Measurements from ENCODE around the gene HDAC1. TPM values are rescaled to one million over a fixed set of nuclear protein-coding genes. Genes with fewer than 3 reads are reported as not detected.
"Not testable (repeated sequence)": the region's sequence is repeated elsewhere in the genome, so short reads cannot be mapped to it uniquely, and the experiment has no call there.

The HDAC1 gene
- total RNA-seq, 4 donors from 2014 or later, result 8.7 to 23.8 (median 11.8) TPM

- intact Hi-C loops (cut with DNase I; ENCODE audit: low total_unique reads), result no loop called here
- H3K36me3 ChIP-seq, result no peaks in the 10 kb centered on the region
- in situ Hi-C loops (cut with MboI; ENCODE audit: low sequenced_read_pairs in 4 of 4), result no loop called here
- no peak for DNase-seq
- H3K4me3 ChIP-seq, result no peak overlapping the region
- no peak for ATAC-seq
- no peaks in the 10 kb centered on the region for H3K4me1 ChIP-seq
- no peak for TF ChIP-seq POLR2A (IDR thresholded peaks at IDR 0.05)
- TF ChIP-seq, protein P1, sequence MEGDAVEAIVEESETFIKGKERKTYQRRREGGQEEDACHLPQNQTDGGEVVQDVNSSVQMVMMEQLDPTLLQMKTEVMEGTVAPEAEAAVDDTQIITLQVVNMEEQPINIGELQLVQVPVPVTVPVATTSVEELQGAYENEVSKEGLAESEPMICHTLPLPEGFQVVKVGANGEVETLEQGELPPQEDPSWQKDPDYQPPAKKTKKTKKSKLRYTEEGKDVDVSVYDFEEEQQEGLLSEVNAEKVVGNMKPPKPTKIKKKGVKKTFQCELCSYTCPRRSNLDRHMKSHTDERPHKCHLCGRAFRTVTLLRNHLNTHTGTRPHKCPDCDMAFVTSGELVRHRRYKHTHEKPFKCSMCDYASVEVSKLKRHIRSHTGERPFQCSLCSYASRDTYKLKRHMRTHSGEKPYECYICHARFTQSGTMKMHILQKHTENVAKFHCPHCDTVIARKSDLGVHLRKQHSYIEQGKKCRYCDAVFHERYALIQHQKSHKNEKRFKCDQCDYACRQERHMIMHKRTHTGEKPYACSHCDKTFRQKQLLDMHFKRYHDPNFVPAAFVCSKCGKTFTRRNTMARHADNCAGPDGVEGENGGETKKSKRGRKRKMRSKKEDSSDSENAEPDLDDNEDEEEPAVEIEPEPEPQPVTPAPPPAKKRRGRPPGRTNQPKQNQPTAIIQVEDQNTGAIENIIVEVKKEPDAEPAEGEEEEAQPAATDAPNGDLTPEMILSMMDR (IDR thresholded peaks at IDR 0.05 in 4 of 5, conservative IDR thresholded peaks at IDR 0.05 in 1 of 5), result no peak
- no peaks in the 10 kb centered on the region for H3K27me3 ChIP-seq
- no peaks in the 10 kb centered on the region for H3K9me3 ChIP-seq
- H3K27ac ChIP-seq, result no peak overlapping the region
These were observed 6.2 kb upstream of the HDAC1 start for GRCh38 chr1:32285658-32286057.

GRCh38 chr1:32286763-32287162 lies 5.1 kb upstream of the HDAC1 start:
- TF ChIP-seq, protein P1 (IDR thresholded peaks at IDR 0.05 in 4 of 5, conservative IDR thresholded peaks at IDR 0.05 in 1 of 5), result no peak
- TF ChIP-seq POLR2A (IDR thresholded peaks at IDR 0.05), result no peak
- in situ Hi-C loops (cut with MboI; ENCODE audit: low sequenced_read_pairs in 4 of 4) (no loop called here), intact Hi-C loops (cut with DNase I; ENCODE audit: low total_unique reads) (no loop called here)
- no peak overlapping the region for H3K4me3 ChIP-seq
- H3K36me3 ChIP-seq, result no peaks in the 10 kb centered on the region
- H3K27me3 ChIP-seq, result no peaks in the 10 kb centered on the region
- no peak overlapping the region for H3K27ac ChIP-seq
- ATAC-seq (no peak), DNase-seq (no peak)
- no peaks in the 10 kb centered on the region for H3K9me3 ChIP-seq
- peaks cover 0 to 3% of the 10 kb centered on the region in 2 donors for H3K4me1 ChIP-seq

DNA sequence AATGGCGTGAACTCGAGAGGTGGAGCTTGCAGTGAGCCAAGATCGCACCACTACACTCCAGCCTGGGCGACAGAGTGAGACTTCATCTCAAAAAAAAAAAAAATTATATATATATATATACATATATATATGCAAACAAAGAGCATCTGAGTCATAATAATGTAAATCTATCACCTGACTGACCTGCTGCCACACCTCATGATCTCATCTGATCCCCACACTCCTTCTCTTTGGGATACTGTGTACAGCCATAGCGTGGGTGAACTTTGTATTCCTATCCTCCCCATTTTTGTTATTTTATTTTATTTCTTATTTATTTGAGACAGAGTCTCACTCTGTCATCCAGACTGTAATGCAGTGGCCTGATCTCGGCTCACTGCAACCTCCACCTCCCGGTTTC lies 2.6 kb upstream of the HDAC1 start:
- no peak overlapping the region for H3K27ac ChIP-seq
- no peaks in the 10 kb centered on the region for H3K9me3 ChIP-seq
- intact Hi-C loops (cut with DNase I; ENCODE audit: low total_unique reads) (no loop called here), in situ Hi-C loops (cut with MboI; ENCODE audit: low sequenced_read_pairs in 4 of 4) (no loop called here)
- ATAC-seq (no peak), DNase-seq (no peak)
- peaks cover 0 to 3% of the 10 kb centered on the region in 2 donors for H3K4me1 ChIP-seq
- TF ChIP-seq POLR2A (IDR thresholded peaks at IDR 0.05), result no peak
- TF ChIP-seq, protein P1 (IDR thresholded peaks at IDR 0.05 in 4 of 5, conservative IDR thresholded peaks at IDR 0.05 in 1 of 5), result no peak
- H3K4me3 ChIP-seq, result no peak overlapping the region
- no peaks in the 10 kb centered on the region for H3K27me3 ChIP-seq
- no peaks in the 10 kb centered on the region for H3K36me3 ChIP-seq

DNA sequence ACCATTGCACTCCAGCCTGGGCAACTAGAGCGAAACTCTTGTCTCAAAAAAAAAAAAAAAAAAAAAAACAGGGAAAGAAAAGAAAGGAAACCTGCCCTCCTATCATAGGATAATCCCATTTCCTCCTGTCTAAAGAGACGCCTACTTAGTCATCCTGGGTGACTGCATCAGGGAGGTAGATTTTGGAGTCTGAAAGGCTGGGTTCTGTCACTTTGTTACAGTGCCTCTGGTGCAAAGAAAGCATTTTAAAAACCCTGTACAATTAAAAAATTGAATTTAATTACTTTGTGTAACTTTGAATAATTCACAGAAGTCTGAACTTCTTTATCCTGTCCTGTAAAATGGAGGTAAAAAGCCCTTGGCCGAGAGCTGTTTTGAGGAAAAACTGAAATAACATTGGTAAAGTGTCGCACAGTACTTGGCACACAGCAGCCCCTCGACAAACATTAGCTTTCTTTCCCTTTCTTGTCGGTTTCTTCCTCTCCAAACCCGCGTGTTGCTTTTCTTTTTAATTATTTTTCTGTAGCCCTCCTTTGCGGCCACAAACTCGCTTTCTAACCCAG lies 657 bp upstream of the HDAC1 start:
- Histone ChIP-seq H3K4me3 (peak overlapping the region; percentile 68 to 93 (median 82)), H3K27ac (peak overlapping the region; percentile 81 to 88 (median 84)), H3K9me3 (no peaks in the 10 kb centered on the region), H3K36me3 (no peaks in the 10 kb centered on the region), H3K4me1 (peaks cover 0 to 3% of the 10 kb centered on the region in 2 donors), H3K27me3 (no peaks in the 10 kb centered on the region)
- intact Hi-C loops (cut with DNase I; ENCODE audit: low total_unique reads) (loop anchor here (5.0 kb wide), 1 partner anchor 49 kb away; no protein-coding TSS in a partner anchor), in situ Hi-C loops (cut with MboI; ENCODE audit: low sequenced_read_pairs in 4 of 4) (no loop called here)
- ATAC-seq (no peak), DNase-seq (no peak)
- no peak for TF ChIP-seq POLR2A (IDR thresholded peaks at IDR 0.05)
- TF ChIP-seq, protein P1 (IDR thresholded peaks at IDR 0.05 in 4 of 5, conservative IDR thresholded peaks at IDR 0.05 in 1 of 5), result no peak

- in situ Hi-C loops (cut with MboI; ENCODE audit: low sequenced_read_pairs in 4 of 4); H3K27me3 ChIP-seq; H3K4me1 ChIP-seq; H3K9me3 ChIP-seq; H3K27ac ChIP-seq; intact Hi-C loops (cut with DNase I; ENCODE audit: low total_unique reads); H3K4me3 ChIP-seq; ATAC-seq; DNase-seq: not testable (repeated sequence)
- peaks cover 0 to 11% of the 10 kb centered on the region in 2 donors for H3K36me3 ChIP-seq
These were observed 6.3 kb downstream of the HDAC1 start for GRCh38 chr1:32298211-32298610.
